ENCODE results near the gene NOS2.
A peak's percentile ranks its signal among the peaks of the same experiment; 100 is the strongest.

The NOS2 gene

GRCh38 chr17:27819145-27819544 is 18.8 kb upstream of the NOS2 start:
- no peak for DNase-seq (ENCODE audit: low spot score)

GRCh38 chr17:27818401-27819105 is 18.2 kb upstream of the NOS2 start:
- no peak for DNase-seq (ENCODE audit: low spot score)

GRCh38 chr17:27817731-27818130 is 17.4 kb upstream of the NOS2 start:
- DNase-seq (ENCODE audit: low spot score), result no peak

GRCh38 chr17:27816946-27817345 is 16.6 kb upstream of the NOS2 start:
- no peak for DNase-seq (ENCODE audit: low spot score)

- DNase-seq (ENCODE audit: low spot score), result no peak
These were observed 11.6 kb upstream of the NOS2 start for GRCh38 chr17:27811961-27812360.

GRCh38 chr17:27810902-27811557 is 10.7 kb upstream of the NOS2 start:
- DNase-seq (ENCODE audit: low spot score), result no peak

GRCh38 chr17:27810211-27810901 is 10.0 kb upstream of the NOS2 start:
- DNase-seq (ENCODE audit: low spot score), result no peak

GRCh38 chr17:27809555-27809954 is 9.2 kb upstream of the NOS2 start:
- DNase-seq (ENCODE audit: low spot score), result no peak

GRCh38 chr17:27808628-27809027 is 8.3 kb upstream of the NOS2 start:
- DNase-seq (ENCODE audit: low spot score), result no peak

GRCh38 chr17:27807567-27808470 is 7.5 kb upstream of the NOS2 start:
- peak; percentile 58 for DNase-seq (ENCODE audit: low spot score)

GRCh38 chr17:27805520-27806146 is 5.3 kb upstream of the NOS2 start:
- DNase-seq (ENCODE audit: low spot score), result peak; percentile 90

- no peak for DNase-seq (ENCODE audit: low spot score)
These were observed 3.8 kb upstream of the NOS2 start for GRCh38 chr17:27804113-27804512.

- no peak for DNase-seq (ENCODE audit: low spot score)
These were observed 2.8 kb upstream of the NOS2 start for GRCh38 chr17:27802962-27803680.

- DNase-seq (ENCODE audit: low spot score), result no peak
These were observed 1.7 kb upstream of the NOS2 start for GRCh38 chr17:27802033-27802432.

- no peak for DNase-seq (ENCODE audit: low spot score)
These were observed 2.0 kb downstream of the NOS2 start for GRCh38 chr17:27798376-27798775.

- no peak for DNase-seq (ENCODE audit: low spot score)
These were observed 2.8 kb downstream of the NOS2 start for GRCh38 chr17:27797390-27798091.

- no peak for DNase-seq (ENCODE audit: low spot score)
These were observed 6.3 kb downstream of the NOS2 start for GRCh38 chr17:27793906-27794569.

- DNase-seq (ENCODE audit: low spot score), result no peak
These were observed 7.0 kb downstream of the NOS2 start for GRCh38 chr17:27793168-27793905.

GRCh38 chr17:27792095-27792494 is 8.2 kb downstream of the NOS2 start:
- DNase-seq (ENCODE audit: low spot score), result no peak

All from NAMALWA (cell line).